Body of pancreas (tissue), 4 donors: ENCODE results near the gene MCF2L2. TPM values are rescaled to one million over a fixed set of nuclear protein-coding genes. Genes with fewer than 3 reads are reported as not detected.

Experiments used
- ATAC-seq: fragments of 150-250 bp; one replicate; pipeline ENCODE4 v1.9.1; 2016
- DNase-seq, 4 donors: peaks; one replicate each; pipeline ENCODE4 v3.0.0-alpha.2; 2019
- H3K27ac ChIP-seq, 4 donors: fragments of 200-600 bp; sonication (generic); 1 replicate in 3 of 4; 2 replicates in 1 of 4; pipeline versions ENCODE4 v1.5.1 to v1.6.1; 2016 to 2019; ENCODE audit warnings: mild to moderate bottlenecking in 1 of 4, mixed read lengths in 1 of 4, moderate library complexity in 1 of 4
- H3K27me3 ChIP-seq, 2 donors: fragments of 200-600 bp; sonication (generic); one replicate each; pipeline ENCODE4 v1.6.0; 2016; ENCODE audit warnings: mild to moderate bottlenecking in 1 of 2
- H3K36me3 ChIP-seq, 2 donors: fragments of 200-600 bp; sonication (generic); replicated peaks in 1 of 2; 2 replicates each; pipeline ENCODE4 v1.5.1; 2016; ENCODE audit warnings: low read depth in 2 of 2; ENCODE audit not compliant: insufficient read depth in 1 of 2
- H3K4me1 ChIP-seq: fragments of 200-600 bp; sonication (generic); one replicate; pipeline ENCODE4 v1.6.0; 2016
- H3K4me3 ChIP-seq, 2 donors: fragments of 200-600 bp; sonication (generic); 1 replicate in 1 of 2; 2 replicates in 1 of 2; pipeline ENCODE4 v1.5.1; 2016 to 2019
- H3K9me3 ChIP-seq, 3 donors: fragments of 200-600 bp; sonication (generic); 1 replicate in 2 of 3; 2 replicates in 1 of 3; pipeline ENCODE4 v1.5.1; 2016
- CTCF ChIP-seq, 7 experiments: fragments of 450-650 bp in 4 of 7; fragments of 200-600 bp in 3 of 7; sonication (generic) in 3 of 7; IDR thresholded peaks; one replicate each; pipeline ENCODE4 v1.5.1; 2016 to 2019; ENCODE audit warnings: antibody characterized with exemption in 7 of 7
- POLR2A ChIP-seq, 3 donors: fragments of 450-650 bp; IDR thresholded peaks; one replicate each; pipeline ENCODE4 v1.6.1; 2016; ENCODE audit warnings: antibody characterized with exemption in 3 of 3, mild to moderate bottlenecking in 2 of 3
- WGBS, 2 donors: methylation state at CpG; one replicate each; pipeline ENCODE4 v1.1.5; 2017; 5-methylcytosine and 5-hydroxymethylcytosine counted together
- intact Hi-C: fragments of 100-400 bp; cut with DNase I; formaldehyde crosslinking; loops from one replicate; pipeline ENCODE4 v1.15.1; 2023
- total RNA-seq, 2 donors: library from RNA; depleted of rRNA; stranded (reverse); fragments of >200 nt; gene quantifications; one replicate each; pipeline ENCODE4 v1.1.0, GENCODE V29; 2016

The MCF2L2 gene
- total RNA-seq, 2 donors from 2014 or later: 0.26 TPM; not detected in 1

- no peaks in the 10 kb centered on the region for H3K27me3 ChIP-seq
- no peak overlapping the region for H3K27ac ChIP-seq
- no peaks in the 10 kb centered on the region for H3K36me3 ChIP-seq
- no peaks in the 10 kb centered on the region for H3K9me3 ChIP-seq
- TF ChIP-seq CTCF (IDR thresholded peaks at IDR 0.05) (no peak), POLR2A (IDR thresholded peaks at IDR 0.05) (no peak)
- DNase-seq: no peak
- intact Hi-C loops: no loop called here
- WGBS, 2 donors: 93 to 96% methylated on average over 8 of the region's 8 CpGs
- H3K4me1 ChIP-seq: no peaks in the 10 kb centered on the region
- no peak for ATAC-seq
- no peak overlapping the region for H3K4me3 ChIP-seq
These were observed 112.7 kb downstream of the MCF2L2 start for GRCh38 chr3:183315739-183316138.

- intact Hi-C loops: no loop called here
- no peak overlapping the region for H3K27ac ChIP-seq
- H3K4me3 ChIP-seq: no peak overlapping the region
- DNase-seq (no peak), ATAC-seq (no peak)
- no peaks in the 10 kb centered on the region for H3K36me3 ChIP-seq
- no peaks in the 10 kb centered on the region for H3K4me1 ChIP-seq
- TF ChIP-seq POLR2A (IDR thresholded peaks at IDR 0.05) (no peak), CTCF (IDR thresholded peaks at IDR 0.05) (no peak)
- WGBS, 2 donors: 61 to 76% methylated on average over 6 to 7 of the region's 7 CpGs
- H3K27me3 ChIP-seq: no peaks in the 10 kb centered on the region
- H3K9me3 ChIP-seq: no peaks in the 10 kb centered on the region
These were observed 114.7 kb downstream of the MCF2L2 start for GRCh38 chr3:183313764-183314163.

GRCh38 chr3:183313351-183313750 is 115.1 kb downstream of the MCF2L2 start:
- WGBS, 2 donors: 79 to 93% methylated on average over 4 of the region's 4 CpGs
- no peaks in the 10 kb centered on the region for H3K27me3 ChIP-seq
- no peaks in the 10 kb centered on the region for H3K9me3 ChIP-seq
- H3K36me3 ChIP-seq: no peaks in the 10 kb centered on the region
- no peak for ATAC-seq
- TF ChIP-seq POLR2A (IDR thresholded peaks at IDR 0.05) (no peak), CTCF (IDR thresholded peaks at IDR 0.05) (no peak)
- no peak for DNase-seq
- H3K4me3 ChIP-seq: no peak overlapping the region
- H3K4me1 ChIP-seq: no peaks in the 10 kb centered on the region
- intact Hi-C loops: no loop called here
- no peak overlapping the region for H3K27ac ChIP-seq

GRCh38 chr3:183312433-183312832 is 116.0 kb downstream of the MCF2L2 start:
- TF ChIP-seq POLR2A (IDR thresholded peaks at IDR 0.05): no peak
- no peak for TF ChIP-seq CTCF (IDR thresholded peaks at IDR 0.05)
- ATAC-seq (no peak), DNase-seq (no peak)
- Histone ChIP-seq H3K27ac (no peak overlapping the region), H3K9me3 (no peaks in the 10 kb centered on the region), H3K36me3 (no peaks in the 10 kb centered on the region), H3K4me3 (no peak overlapping the region), H3K27me3 (no peaks in the 10 kb centered on the region), H3K4me1 (peaks cover 2% of the 10 kb centered on the region)
- 93% methylated on average over 2 of the region's 2 CpGs for WGBS, 2 donors
- intact Hi-C loops: no loop called here

- WGBS, 2 donors: 78 to 82% methylated on average over 3 of the region's 3 CpGs
- intact Hi-C loops: no loop called here
- H3K4me1 ChIP-seq: peaks cover 15% of the 10 kb centered on the region
- no peaks in the 10 kb centered on the region for H3K27me3 ChIP-seq
- H3K27ac ChIP-seq: no peak overlapping the region
- ATAC-seq (no peak), DNase-seq (no peak)
- H3K36me3 ChIP-seq: no peaks in the 10 kb centered on the region
- no peaks in the 10 kb centered on the region for H3K9me3 ChIP-seq
- TF ChIP-seq POLR2A (IDR thresholded peaks at IDR 0.05): no peak
- no peak for TF ChIP-seq CTCF (IDR thresholded peaks at IDR 0.05)
- no peak overlapping the region for H3K4me3 ChIP-seq
These were observed 117.5 kb downstream of the MCF2L2 start for GRCh38 chr3:183310936-183311335.
